Measurements from ENCODE around the gene COL5A1.

GRCh38 chr9:134659688-134660131 is 18.1 kb downstream of the COL5A1 start:
- TF ChIP-seq CTCF (conservative IDR thresholded peaks at IDR 0.05 in 1 of 2, IDR thresholded peaks at IDR 0.05 in 1 of 2; ENCODE audit: low read depth in 1 of 2, low read length in 2 of 2) = no peak
- no peak for TF ChIP-seq EZH2 (IDR thresholded peaks at IDR 0.05; ENCODE audit: low read length, missing control alignments)

All from fibroblast of lung (primary cell).